HG02759 (cell line): ENCODE measurements around the gene ACOT7.
"Not testable (repeated sequence)": the region's sequence is repeated elsewhere in the genome, so short reads cannot be mapped to it uniquely, and the experiment has no call there.

Experiments
- ATAC-seq: cut with Tn5 transposase; IDR thresholded peaks from one replicate; pipeline ENCODE4 v1.9.1; 2021; ENCODE audit warnings: mild to moderate bottlenecking, moderate library complexity; ENCODE audit not compliant: unreplicated experiment

ACOT7 gene

GRCh38 chr1:6241887-6242740, 151.5 kb downstream of the ACOT7 start:
- ATAC-seq, result no peak

GRCh38 chr1:6241107-6241886, 152.3 kb downstream of the ACOT7 start:
- ATAC-seq, result no peak

DNA sequence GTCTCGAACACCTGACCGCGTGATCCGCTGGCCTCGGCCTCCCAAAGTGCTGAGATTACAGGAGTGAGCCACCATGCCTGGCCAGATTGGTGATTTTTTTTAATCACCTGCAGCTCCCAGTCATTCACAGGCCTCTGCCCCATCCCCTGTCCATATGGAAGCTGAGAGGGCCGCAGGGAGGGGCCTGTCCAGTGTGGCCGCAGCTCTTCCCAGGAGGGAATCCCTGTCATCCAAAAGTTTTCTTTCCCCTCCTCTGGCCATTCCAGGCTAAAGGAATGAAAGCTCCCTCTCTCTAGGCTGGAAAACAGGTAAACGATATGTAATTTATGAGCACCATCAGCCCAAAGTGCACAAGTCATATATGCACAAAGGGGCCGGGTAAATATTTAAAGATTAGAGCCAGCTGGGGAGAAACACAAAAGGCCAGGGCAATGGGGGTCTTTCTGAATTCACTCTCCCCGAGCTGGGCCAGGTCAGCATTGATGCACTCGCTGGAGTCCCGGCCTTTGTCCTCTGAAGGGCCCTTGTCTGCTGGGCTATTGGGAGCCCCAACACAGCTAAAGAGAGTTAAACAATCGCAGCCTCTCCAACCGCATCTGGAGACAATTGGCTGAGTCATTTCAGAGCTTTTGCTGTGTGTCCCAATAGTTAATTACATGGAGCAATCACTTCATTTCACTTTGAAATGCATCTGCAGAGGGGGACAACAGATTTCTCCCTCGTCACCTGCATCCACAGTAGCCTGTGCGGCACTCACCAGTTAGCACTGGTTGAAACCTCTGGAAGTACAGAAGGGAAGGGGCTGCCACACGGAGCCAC, 153.4 kb downstream of the ACOT7 start:
- no peak for ATAC-seq

GRCh38 chr1:6239213-6239752, 154.3 kb downstream of the ACOT7 start:
- ATAC-seq, result no peak

- no peak for ATAC-seq
Measured at GRCh38 chr1:6237093-6237492, 156.5 kb downstream of the ACOT7 start.

GRCh38 chr1:6235296-6235677, 158.3 kb downstream of the ACOT7 start:
- no peak for ATAC-seq

DNA sequence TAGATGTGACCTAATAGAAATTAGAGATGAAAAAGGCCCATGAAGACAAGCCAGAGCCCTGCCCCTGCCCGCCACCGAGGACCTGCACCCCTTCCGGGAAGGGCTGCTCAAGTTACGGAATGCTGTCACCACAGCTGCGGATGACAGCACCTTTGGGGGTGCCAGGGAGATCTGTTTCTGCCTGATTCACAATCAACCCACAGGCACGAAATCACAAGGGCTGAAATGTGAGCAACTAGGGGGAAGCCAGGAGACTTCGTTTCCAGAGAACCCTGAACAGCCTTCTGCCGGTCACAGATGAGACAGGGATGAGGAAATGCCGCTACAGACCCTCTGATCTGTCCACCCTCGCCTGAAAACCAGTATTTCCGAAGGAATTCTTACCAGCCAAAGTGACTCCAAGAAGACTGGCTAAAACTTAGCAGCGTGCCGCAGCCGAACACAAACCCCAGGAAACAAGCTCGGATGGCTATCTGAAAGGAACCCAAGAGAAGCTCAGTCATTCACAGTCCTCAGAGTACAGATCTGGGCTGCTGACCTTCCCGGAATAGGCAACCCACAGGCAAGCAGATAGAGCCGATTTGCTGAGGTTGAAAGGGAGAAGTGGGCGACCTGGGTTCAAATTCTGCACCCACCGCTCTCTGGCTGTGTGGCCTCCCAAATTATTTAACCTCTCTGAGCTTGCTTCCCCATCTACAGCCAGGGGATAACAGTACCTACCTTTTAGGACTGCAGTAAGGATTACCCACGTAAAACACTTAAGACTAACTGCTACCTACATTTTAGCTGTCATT, 158.9 kb downstream of the ACOT7 start:
- no peak for ATAC-seq

DNA sequence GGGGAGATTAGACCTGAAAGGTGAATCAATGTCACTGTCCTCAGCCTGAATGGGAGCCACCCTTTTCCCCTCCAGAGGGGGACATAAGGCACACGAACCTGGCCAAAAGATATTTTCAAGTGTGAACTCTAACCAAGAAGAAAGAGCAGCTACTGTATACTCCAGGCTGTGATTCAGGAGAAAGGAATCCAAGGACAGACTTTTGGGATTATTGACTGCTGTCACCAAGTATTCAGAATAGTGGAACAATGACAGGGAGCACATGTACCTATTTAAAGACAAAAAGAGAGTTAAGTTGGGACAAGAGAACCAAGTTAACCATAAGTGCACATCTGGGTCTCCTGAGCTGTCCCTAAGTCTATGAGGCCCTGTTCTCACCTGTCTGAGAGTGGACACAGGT, 160.2 kb downstream of the ACOT7 start:
- no peak for ATAC-seq

GRCh38 chr1:6225651-6226050, 167.9 kb downstream of the ACOT7 start:
- no peak for ATAC-seq

- ATAC-seq, result no peak
Measured at GRCh38 chr1:6224718-6225117, 168.8 kb downstream of the ACOT7 start.

- ATAC-seq, result no peak
Measured at GRCh38 chr1:6223617-6224016, 169.9 kb downstream of the ACOT7 start.

- no peak for ATAC-seq
Measured at GRCh38 chr1:6222636-6223035, 170.9 kb downstream of the ACOT7 start.

DNA sequence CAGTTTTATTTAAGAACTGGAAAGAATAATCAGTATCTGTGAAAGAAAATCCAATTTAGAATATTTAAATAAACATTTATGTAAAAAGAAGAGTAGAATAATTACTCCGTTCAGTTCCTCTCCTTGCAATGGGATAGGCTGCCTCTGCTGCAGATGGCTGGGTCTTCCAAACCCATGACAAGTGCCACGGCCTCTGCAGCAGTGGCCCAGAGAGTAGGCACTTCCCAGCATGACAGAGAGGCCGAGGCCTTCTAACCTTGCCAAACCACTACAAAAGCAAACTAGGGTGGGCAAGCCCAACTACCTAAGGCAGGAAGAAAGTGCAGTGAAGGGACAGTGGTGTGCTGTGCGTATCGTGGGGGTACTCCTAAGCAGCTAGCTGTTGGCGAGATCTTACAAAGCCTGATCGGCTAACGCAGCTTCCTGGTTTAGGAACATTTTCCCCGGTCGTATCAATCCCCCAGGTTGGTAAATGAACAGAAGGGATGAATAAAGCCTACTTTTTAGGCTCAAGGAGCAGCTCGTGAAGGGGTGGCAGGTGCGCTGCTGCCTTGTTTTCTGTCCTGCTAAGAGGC, 172.3 kb downstream of the ACOT7 start:
- ATAC-seq, result no peak

DNA sequence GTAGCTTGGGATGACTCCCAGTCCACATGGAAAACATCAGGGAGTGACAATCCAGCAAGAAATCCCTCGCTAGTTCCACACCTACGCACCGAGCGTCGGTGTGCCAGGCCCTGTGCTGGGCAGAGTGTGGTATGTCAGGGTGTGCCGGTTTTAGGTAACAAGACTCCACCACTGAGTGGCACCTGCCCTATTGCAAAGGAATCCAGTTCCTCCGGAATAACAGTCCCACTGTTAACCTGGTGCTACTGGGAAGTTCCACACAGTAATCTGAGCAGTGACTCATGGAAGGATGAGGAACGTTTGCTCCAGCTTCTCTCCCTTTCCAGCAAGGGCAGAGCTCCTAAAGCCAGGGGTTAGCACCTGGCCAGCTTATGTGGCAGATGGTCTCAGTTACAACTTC, 173.3 kb downstream of the ACOT7 start:
- ATAC-seq, result no peak

- ATAC-seq, result not testable (repeated sequence)
Measured at GRCh38 chr1:6219641-6220040, 173.9 kb downstream of the ACOT7 start.

GRCh38 chr1:6218375-6219164, 175.0 kb downstream of the ACOT7 start:
- ATAC-seq, result no peak
